ENCODE results near the gene GAS5.
"Not testable (repeated sequence)": the region's sequence is repeated elsewhere in the genome, so short reads cannot be mapped to it uniquely, and the experiment has no call there.

The GAS5 gene

DNA sequence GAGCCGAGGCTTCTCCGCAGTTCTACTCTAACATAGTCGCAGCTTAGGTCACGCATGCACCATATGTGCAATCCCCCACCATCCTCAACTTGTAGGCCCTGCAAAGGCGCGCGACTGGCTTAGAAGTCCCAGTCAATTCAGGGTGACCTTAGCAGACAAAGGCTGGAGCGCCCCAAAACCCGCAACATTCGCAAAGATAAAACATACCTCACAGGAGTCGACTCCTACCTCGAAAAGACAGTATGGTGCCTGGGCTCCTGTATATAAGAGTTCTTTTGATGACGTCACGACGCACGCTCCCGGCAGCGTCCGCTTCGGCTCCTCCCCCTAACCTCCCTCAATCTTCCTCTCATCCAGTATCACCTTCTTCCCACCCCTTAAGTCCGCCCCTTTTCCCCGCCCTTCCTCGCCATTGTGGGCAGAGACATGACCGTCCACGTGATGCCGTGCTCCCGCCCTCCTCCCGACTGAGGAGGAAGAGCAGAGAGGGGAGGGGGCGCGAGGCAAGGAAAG is at the start of gene GAS5:
GAS5 (minus strand) TSS at position 237 of the 513 bp plus-strand sequence.
- peak; percentile 95 for DNase-seq

DNA sequence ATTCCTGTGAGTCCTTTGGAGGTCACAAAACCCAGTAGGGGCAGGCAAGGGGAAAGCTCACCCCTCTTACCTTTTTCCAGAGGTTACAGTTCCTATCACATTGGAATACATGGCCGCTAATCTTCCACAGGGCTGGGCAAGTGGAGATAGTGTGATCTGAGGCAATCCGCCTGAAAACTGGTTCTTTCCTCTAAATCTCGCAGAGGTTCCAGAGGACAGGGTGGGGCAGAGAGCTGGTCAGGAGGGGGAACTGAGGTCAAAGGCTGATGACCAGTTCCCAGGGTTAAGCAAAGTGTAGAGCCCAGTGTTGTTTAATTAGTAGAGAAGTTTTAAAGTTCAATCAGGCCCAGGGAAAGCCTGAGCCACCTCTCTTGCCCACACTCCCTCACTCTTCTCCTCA is 49.4 kb upstream of the GAS5 start, which contains the start of gene SERPINC1:
SERPINC1 (minus strand) TSS at position 179 of the 400 bp plus-strand sequence; CDS start at position 111, 68 bp downstream.
- DNase-seq = no peak

DNA sequence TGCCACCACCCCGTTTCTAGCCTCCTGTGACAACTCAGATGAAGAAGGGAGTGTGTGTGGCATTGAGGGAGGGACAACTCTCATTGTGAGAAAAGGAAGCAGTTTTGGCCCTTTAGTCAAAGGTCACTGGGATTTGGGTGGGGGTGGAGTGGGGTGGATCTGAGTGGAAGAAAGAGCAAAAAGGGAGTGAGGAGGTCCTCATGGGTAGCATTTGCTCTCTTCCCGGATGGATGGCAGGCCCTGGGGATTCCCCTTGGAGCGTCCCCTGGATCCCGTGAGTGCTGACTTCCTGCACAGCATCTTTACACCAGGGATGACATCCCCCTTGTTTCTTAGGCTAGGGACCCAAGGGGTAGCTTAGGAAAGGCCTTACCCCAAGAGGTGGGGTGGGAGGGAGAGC is 48.9 kb upstream of the GAS5 start:
- no peak for DNase-seq

- no peak for DNase-seq
Measured at GRCh38 chr1:173915596-173915995, 47.8 kb upstream of the GAS5 start.

GRCh38 chr1:173914366-173914871 is 46.6 kb upstream of the GAS5 start:
- peak; percentile 2 for DNase-seq

- no peak for DNase-seq
Measured at GRCh38 chr1:173913111-173913510, 45.3 kb upstream of the GAS5 start.

DNA sequence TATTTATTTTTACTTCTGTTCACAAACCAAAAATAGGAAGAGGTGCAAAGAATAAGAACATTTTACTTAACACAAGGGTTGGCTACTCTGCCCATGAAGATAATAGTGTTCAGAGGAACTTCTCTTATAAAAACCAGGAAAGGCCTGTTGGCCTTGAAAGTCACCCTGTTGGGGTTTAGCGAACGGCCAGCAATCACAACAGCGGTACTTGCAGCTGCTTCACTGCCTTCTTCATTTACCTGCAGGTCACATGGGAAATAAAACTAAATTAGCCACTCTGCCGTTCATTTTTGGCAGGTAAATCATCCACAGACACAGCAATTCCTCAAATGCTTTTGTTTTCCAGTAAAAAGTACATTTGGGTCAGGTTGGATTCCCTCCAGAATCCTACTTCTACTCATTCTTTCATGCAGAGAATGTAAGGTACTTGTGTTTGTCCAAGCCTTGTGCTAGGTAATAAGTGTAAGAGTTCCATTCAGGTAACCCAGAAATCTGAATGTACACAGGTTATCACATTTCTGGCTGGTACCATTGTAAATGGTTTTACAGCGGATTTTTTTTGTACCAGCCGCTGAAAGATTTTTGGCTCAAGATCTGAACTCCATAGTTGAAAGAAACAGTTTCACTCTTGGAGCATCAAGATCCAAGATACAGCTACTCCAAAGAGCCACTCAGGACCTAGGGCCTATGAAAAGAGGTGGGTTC is 36.2 kb upstream of the GAS5 start:
- DNase-seq = no peak

DNA sequence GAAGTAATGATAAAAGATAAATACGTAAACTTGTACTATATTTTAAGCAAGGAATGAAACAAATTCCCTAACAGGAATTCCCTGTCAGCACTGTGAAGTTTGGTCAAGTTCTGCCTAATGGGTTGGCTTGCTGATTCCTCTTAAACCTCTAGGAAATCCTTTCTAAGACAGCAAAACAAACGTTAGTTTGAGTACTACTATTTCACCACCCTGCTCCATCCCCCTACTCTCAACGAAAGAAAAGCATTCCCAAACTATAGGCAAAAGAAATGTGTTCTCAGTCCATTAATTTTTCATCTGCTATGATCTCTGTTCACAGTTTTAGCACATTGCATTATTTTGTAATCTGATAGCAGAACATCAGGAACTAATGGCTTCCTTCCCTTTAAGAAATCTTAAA is 33.2 kb upstream of the GAS5 start:
- DNase-seq = no peak

GRCh38 chr1:173900427-173900826 is 32.6 kb upstream of the GAS5 start:
- DNase-seq = no peak

GRCh38 chr1:173894189-173894588 is 26.4 kb upstream of the GAS5 start:
- DNase-seq = no peak

GRCh38 chr1:173893611-173894010 is 25.8 kb upstream of the GAS5 start:
- no peak for DNase-seq

- DNase-seq = no peak
Measured at GRCh38 chr1:173889885-173890284, 22.1 kb upstream of the GAS5 start.

DNA sequence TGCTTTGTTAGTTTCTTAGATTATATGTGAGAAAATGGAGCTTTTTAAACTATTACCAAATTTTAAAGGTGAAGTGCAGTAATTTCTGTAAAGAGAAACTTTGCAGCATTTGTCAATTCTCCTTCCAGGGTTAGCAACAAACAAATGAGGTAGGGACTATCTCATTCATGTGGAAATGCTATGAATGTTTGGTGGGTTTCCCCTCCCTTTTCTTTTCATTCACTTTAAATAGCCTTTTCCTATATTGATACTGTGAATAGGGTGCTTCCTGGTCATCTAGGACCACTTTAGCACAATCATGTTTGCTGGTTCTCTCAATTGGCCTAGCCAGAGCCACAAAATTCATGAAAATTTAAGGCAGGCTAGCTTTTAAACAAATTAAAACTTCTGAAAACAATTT is 21.0 kb upstream of the GAS5 start:
- DNase-seq = no peak

DNA sequence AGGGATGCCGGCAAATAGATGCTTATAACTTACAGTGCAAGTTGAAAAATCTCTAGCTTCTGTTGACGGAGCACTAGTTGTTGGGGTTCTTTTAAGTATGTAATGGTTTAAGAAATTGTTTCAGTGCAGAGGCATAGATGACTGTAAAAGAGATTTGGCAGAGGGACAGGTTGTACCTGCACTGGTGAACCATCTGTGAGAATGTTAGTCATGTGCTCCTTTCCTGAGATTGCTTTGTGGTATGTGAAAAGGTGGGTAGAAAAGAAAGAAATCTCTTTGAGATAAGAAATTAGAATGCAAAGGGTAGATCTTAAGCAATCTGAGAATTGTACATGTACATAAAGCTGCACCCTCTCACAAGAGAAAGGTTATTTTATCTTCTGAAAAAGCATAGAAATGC is 19.8 kb upstream of the GAS5 start:
- DNase-seq = no peak

GRCh38 chr1:173886746-173887611 is 19.2 kb upstream of the GAS5 start:
- no peak for DNase-seq

DNA sequence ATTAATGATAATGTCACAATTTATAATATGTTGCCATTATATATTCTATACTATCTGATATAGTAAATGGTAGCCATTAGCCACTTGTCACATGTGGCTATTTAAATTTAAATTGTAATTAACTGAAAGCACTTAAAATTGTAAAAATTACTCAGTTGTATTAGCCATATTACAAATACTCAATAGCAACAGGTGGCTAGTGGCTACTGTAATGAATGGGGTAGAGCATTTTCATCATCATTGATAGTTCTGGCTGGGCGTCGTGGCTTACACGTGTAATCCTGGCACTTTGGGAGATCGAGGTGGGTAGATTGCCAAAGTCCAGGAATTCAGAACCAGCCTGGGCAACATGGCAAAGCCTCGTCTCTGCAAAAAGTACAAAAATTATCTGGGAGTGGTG is 16.9 kb upstream of the GAS5 start:
- DNase-seq = no peak

DNA sequence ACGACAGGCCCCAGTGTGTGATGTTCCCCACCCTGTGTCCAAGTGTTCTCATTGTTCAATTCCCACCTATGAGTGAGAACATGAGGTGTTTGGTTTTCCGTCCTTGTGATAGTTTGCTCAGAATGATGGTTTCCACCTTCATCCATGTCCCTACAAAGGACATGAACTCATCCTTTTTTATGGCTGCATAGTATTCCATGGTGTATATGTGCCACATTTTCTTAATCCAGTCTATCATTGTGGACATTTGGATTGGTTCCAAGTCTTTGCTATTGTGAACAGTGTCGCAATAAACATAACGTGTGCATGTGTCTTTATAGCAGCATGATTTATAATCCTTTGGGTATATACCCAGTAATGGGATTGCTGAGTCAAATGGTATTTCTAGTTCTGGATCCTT is 13.3 kb upstream of the GAS5 start:
- not testable (repeated sequence) for DNase-seq

- no peak for DNase-seq
Measured at GRCh38 chr1:173878251-173878650, 10.5 kb upstream of the GAS5 start.

- DNase-seq = no peak
Measured at GRCh38 chr1:173876732-173877131, 8.9 kb upstream of the GAS5 start.

DNA sequence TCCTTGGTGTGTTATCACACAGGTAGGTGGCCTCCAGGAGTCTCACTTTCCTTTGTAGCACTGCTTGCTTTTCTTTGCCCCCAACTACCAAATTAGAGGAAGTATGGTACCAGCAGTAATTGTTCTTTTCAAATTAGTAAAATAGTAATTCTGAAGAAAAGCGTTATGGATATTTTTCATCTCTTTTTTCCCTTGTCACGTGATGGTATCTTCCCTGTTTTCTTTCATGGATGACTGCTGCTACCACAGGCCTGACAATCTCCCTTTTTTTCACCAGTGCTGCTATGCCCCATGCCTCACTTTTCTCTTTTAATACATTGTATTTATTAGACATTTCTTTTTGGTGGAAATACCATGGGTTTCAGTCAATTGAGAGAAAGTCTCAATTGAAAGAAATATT is 3.7 kb upstream of the GAS5 start:
- DNase-seq = no peak

DNA sequence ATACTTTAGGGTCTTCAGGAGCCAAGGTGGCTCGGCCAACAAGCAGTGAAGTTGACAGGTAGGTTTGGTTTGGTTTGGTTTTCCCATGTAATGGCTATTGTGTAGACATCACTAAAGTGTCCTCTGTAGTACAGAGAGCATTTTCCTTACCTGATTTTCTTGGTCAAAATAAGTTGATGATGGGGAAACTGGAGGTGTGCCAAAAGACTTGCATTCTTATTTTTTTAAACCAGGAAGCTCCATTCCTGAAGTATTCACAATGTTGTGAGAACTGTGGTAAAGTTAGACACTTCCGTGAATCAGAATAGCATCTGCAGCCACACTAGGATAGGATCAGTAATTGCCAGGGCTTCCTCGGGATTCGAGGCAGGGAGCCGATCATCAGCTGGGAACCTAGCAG is 3.3 kb upstream of the GAS5 start:
- DNase-seq = no peak

GRCh38 chr1:173870252-173871075 is 2.7 kb upstream of the GAS5 start:
- DNase-seq = no peak

GRCh38 chr1:173869021-173869359 is 1.2 kb upstream of the GAS5 start:
- DNase-seq = no peak
